ENCODE results near the gene BCL7A. TPM values are rescaled to one million over a fixed set of nuclear protein-coding genes. Genes with fewer than 3 reads are reported as not detected.

BCL7A gene
- total RNA-seq, 1 experiment from 2014 or later = 14.5 TPM

GRCh38 chr12:122013136-122013535 lies 8.5 kb upstream of the BCL7A start:
- Histone ChIP-seq H3K9me3 (ENCODE audit: control insufficient read depth, insufficient read depth, low read depth, low read length) (no peaks in the 10 kb centered on the region), H3K27ac (ENCODE audit: low read length) (no peak overlapping the region), H3K4me1 (ENCODE audit: control insufficient read depth, insufficient read depth, low read length) (no peaks in the 10 kb centered on the region), H3K27me3 (ENCODE audit: control insufficient read depth, insufficient read depth, low read length) (no peaks in the 10 kb centered on the region), H3K4me3 (ENCODE audit: low read depth in 2 of 2, low read length in 2 of 2) (no peak overlapping the region), H3K36me3 (ENCODE audit: control insufficient read depth, insufficient read depth, low read length) (no peaks in the 10 kb centered on the region)
- BruUV-seq (replicated peaks) = no TSS peak
- POLR2A ChIA-PET = no interaction called here
- no peak for DNase-seq (ENCODE audit: low read depth, low spot score)
- in situ Hi-C loops (cut with HindIII; ENCODE audit: low pct_unique_long_range_greater_than_20kb, low sequenced_read_pairs) (no loop called here), intact Hi-C loops (cut with micrococcal nuclease; ENCODE audit: unreplicated experiment) (no loop called here)
- CTCF ChIA-PET = no interaction called here
- no peak for ATAC-seq
- no peak for TF ChIP-seq REST (IDR thresholded peaks at IDR 0.05; ENCODE audit: insufficient read depth in 1 of 2, low read depth in 2 of 2, low read length in 1 of 2)
- TF ChIP-seq CTCF (IDR thresholded peaks at IDR 0.05) = no peak
- TF ChIP-seq POLR2AphosphoS5 (IDR thresholded peaks at IDR 0.05; ENCODE audit: low read depth, low read length) = no peak
- TF ChIP-seq SIN3A (IDR thresholded peaks at IDR 0.05; ENCODE audit: borderline replicate concordance, insufficient read depth, low read depth, low read length) = no peak
- no peak for TF ChIP-seq TCF7L2 (IDR thresholded peaks at IDR 0.05; ENCODE audit: low read depth, low read length)

- POLR2A ChIA-PET = no interaction called here
- Histone ChIP-seq H3K36me3 (ENCODE audit: control insufficient read depth, insufficient read depth, low read length) (no peaks in the 10 kb centered on the region), H3K27me3 (ENCODE audit: control insufficient read depth, insufficient read depth, low read length) (no peaks in the 10 kb centered on the region), H3K9me3 (ENCODE audit: control insufficient read depth, insufficient read depth, low read depth, low read length) (no peaks in the 10 kb centered on the region), H3K4me1 (ENCODE audit: control insufficient read depth, insufficient read depth, low read length) (no peaks in the 10 kb centered on the region), H3K27ac (ENCODE audit: low read length) (no peak overlapping the region), H3K4me3 (ENCODE audit: low read depth in 2 of 2, low read length in 2 of 2) (no peak overlapping the region)
- BruUV-seq (replicated peaks) = no TSS peak
- CTCF ChIA-PET = no interaction called here
- TF ChIP-seq SIN3A (IDR thresholded peaks at IDR 0.05; ENCODE audit: borderline replicate concordance, insufficient read depth, low read depth, low read length) = no peak
- no peak for TF ChIP-seq POLR2AphosphoS5 (IDR thresholded peaks at IDR 0.05; ENCODE audit: low read depth, low read length)
- TF ChIP-seq TCF7L2 (IDR thresholded peaks at IDR 0.05; ENCODE audit: low read depth, low read length) = no peak
- TF ChIP-seq CTCF (IDR thresholded peaks at IDR 0.05) = no peak
- TF ChIP-seq REST (IDR thresholded peaks at IDR 0.05; ENCODE audit: insufficient read depth in 1 of 2, low read depth in 2 of 2, low read length in 1 of 2) = no peak
- intact Hi-C loops (cut with micrococcal nuclease; ENCODE audit: unreplicated experiment) (no loop called here), in situ Hi-C loops (cut with HindIII; ENCODE audit: low pct_unique_long_range_greater_than_20kb, low sequenced_read_pairs) (no loop called here)
- DNase-seq (ENCODE audit: low read depth, low spot score) (no peak), ATAC-seq (no peak; the same call in 1 of the 2 replicates)
Observed at GRCh38 chr12:122013791-122014590, 7.7 kb upstream of the BCL7A start.

Measured in Panc1 (cell line).